Measurements from ENCODE around the gene ZNF488.

The ZNF488 gene

DNA sequence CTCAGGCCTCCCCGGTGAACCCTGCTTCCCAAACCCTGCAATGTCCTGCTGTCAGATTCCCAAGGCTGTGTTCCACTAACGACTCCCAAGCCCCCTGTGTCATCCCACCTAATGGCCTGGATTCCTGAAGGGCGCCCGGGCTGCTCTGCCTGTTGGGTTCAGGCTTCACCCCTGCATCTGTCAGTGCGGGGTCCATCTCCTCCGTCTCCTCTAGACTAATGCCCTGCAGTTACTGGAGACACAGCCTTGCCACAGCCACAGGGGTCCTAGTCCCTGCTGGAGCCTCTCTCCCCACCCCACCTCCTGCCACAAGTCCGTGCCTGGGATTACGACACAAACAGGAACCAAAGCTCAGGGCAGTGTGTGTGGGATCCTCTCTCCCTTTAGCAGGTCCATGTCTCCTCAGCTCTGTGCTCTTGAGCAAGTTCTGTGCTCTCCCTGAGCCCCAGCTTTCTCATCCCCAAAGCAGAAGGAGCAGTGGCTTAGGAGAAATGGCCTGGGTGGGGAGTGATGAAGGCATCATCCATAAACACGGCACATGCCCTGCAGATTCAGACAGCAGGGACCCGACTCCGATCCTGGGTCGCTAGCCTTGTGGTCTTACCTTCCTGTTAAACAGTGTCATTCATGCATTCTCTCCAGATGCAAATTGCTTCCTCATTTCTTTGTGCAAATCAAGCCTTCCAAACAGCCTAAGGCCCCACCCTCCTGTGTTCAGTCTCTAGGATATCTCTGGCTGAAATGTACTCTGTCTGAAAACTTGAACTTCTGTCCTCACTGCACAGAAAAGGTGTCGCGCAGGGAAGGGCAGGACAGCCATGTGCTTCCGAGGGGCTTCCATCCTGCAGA is 44.1 kb downstream of the ZNF488 start:
- in situ Hi-C loops (cut with HindIII; ENCODE audit: low sequenced_read_pairs): no loop called here
- no peak for DNase-seq (ENCODE audit: low read depth, low spot score)
- TF ChIP-seq, protein P1, sequence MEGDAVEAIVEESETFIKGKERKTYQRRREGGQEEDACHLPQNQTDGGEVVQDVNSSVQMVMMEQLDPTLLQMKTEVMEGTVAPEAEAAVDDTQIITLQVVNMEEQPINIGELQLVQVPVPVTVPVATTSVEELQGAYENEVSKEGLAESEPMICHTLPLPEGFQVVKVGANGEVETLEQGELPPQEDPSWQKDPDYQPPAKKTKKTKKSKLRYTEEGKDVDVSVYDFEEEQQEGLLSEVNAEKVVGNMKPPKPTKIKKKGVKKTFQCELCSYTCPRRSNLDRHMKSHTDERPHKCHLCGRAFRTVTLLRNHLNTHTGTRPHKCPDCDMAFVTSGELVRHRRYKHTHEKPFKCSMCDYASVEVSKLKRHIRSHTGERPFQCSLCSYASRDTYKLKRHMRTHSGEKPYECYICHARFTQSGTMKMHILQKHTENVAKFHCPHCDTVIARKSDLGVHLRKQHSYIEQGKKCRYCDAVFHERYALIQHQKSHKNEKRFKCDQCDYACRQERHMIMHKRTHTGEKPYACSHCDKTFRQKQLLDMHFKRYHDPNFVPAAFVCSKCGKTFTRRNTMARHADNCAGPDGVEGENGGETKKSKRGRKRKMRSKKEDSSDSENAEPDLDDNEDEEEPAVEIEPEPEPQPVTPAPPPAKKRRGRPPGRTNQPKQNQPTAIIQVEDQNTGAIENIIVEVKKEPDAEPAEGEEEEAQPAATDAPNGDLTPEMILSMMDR (IDR thresholded peaks at IDR 0.05; ENCODE audit: low read depth, low read length): no peak
- no peak overlapping the region for H3K4me3 ChIP-seq (ENCODE audit: low read depth, low read length)

DNA sequence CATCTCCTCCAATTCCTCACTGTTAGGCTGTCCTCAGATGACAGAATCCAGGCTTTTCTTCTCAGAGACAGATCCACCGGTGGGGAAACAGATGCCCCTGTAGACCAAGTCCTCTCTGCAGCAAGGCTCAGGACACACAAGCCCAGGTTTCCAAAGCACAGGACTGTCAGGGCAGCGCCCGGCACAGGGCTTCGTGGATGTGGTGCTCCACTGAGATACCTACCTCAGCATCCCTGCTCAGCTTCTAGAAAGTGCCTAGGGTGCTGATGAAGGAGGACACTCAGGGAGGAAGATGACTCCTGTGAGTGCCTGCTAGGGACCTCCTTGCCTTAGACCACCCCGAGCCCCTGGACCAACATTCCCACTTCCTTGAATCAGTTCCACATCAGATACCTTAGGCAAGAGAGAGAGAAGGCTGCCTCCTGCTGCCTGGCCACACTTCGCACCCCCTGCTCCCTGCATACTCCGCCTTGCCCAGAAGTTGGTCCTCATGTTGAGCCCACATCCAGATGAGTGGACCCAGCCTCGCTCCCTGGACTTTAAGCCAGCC is 44.8 kb downstream of the ZNF488 start:
- H3K4me3 ChIP-seq (ENCODE audit: low read depth, low read length): no peak overlapping the region
- TF ChIP-seq, protein P1 (IDR thresholded peaks at IDR 0.05; ENCODE audit: low read depth, low read length): no peak
- no peak for DNase-seq (ENCODE audit: low read depth, low spot score)
- in situ Hi-C loops (cut with HindIII; ENCODE audit: low sequenced_read_pairs): no loop called here

DNA sequence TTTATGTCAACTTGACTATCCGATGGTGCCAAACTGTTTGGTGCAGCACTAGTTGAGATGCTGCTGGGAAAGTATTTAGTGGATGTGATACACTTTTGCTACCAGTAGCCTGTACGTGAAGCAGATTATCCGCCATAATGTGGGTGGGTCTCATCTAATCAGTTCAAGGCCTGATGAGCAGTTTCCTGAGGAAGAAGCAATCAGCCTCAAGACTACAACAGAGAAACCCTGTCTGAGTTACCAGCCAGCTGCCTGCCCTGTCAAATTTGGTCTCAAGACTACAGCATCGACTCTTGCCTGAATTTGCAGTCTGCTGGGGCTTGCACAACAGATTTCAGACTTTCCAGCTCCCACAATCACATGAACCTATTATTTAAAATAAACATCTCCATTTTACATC is 46.8 kb downstream of the ZNF488 start:
- in situ Hi-C loops (cut with HindIII; ENCODE audit: low sequenced_read_pairs): no loop called here
- TF ChIP-seq, protein P1 (IDR thresholded peaks at IDR 0.05; ENCODE audit: low read depth, low read length): no peak
- H3K4me3 ChIP-seq (ENCODE audit: low read depth, low read length): no peak overlapping the region
- DNase-seq (ENCODE audit: low read depth, low spot score): no peak

DNA sequence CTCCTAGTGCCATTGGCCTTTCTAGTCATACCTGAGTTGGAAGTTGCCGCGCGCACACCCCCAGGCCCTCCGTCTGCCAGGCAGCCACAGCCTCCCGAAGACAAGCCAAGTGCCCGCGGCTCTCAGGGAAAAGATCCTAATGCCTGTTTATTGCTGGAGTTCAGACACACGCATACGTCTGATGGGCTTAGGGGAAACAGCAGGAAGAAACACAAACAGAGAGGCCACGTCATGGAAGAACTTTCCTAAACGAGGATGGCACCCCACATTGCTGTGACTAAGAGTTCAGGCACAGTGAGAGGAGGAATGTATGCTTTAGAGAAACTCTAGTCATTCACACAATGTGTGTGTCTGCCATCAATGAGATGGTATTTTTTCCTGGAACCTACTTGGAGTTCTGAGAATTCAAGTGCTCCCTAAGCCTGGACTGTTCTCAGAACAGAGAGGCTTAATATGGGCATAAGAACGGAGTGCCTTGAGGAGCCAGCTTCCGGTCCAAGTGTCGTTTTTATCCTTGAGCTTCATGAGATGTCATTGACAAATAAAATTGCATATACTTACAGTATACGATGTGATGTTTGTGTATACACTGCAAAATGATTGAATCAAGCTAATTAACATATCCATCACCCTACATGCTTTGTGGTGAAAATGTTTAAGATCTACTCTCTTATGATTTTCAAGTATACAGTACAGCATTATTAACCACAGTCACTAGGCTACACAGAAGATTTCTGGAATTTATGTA is 47.5 kb downstream of the ZNF488 start:
- H3K4me3 ChIP-seq (ENCODE audit: low read depth, low read length): no peak overlapping the region
- in situ Hi-C loops (cut with HindIII; ENCODE audit: low sequenced_read_pairs): no loop called here
- TF ChIP-seq, protein P1 (IDR thresholded peaks at IDR 0.05; ENCODE audit: low read depth, low read length): no peak
- peak; percentile 67 for DNase-seq (ENCODE audit: low read depth, low spot score)

DNA sequence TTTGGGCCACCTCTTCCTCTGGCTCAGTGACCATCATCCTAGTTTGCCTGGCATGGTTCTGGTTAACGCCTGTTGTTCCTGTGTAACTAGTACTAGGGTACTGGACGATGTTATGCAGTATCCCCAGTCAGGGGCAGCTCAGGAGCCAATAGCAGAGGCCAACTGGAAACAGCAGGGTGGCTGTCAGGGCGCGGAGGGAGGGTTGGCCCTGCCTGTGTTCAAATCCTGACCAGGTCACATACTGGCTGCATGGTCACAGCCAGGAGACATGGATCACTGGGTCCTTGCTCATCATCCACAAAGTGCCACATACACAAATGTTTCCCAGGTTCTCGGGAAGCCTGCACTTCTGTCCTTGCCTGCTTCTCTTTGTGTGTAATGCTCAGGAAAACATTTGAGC is 48.2 kb downstream of the ZNF488 start:
- TF ChIP-seq, protein P1 (IDR thresholded peaks at IDR 0.05; ENCODE audit: low read depth, low read length): no peak
- H3K4me3 ChIP-seq (ENCODE audit: low read depth, low read length): no peak overlapping the region
- DNase-seq (ENCODE audit: low read depth, low spot score): no peak
- in situ Hi-C loops (cut with HindIII; ENCODE audit: low sequenced_read_pairs): no loop called here

DNA sequence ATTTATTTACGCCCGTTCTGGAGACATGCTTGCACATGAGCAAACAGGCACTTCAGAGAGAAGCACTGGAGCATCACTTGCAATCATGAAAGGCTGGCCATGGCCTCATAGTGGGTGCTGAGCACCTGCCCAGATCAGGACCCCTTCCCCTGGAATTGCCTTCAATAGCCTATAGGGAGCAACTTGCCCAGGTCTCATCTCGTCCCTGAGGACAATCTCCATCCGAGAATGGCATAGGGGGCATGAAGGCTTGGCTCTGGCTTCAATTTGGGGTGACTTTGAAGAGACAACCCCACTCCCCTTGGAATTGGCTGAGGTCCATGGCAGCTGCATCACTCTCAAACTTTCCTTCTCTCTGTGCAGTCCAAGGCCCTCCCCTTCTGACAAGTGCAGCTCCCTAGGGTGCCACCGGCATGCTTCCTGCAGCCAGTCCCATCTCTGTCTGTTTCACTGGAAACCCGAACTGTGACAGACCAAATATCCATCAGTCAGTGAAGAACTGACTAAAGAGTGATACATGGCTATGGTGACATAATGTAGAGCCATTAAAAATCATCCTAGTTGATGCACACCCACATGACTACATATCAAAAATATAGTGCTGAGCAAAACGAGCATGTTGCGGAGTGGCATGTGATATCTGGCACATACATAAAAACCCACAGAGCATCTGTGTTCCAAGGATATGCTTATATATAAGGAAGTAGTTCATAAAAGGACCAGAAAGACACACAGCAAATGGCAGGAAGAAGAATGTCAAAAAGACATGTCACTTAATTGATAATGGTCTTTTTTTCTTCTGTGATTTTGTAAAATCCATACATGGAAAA is 49.4 kb downstream of the ZNF488 start:
- in situ Hi-C loops (cut with HindIII; ENCODE audit: low sequenced_read_pairs): no loop called here
- no peak for DNase-seq (ENCODE audit: low read depth, low spot score)
- TF ChIP-seq, protein P1 (IDR thresholded peaks at IDR 0.05; ENCODE audit: low read depth, low read length): no peak
- no peak overlapping the region for H3K4me3 ChIP-seq (ENCODE audit: low read depth, low read length)

Data from astrocyte of the spinal cord (primary cell).